HG02763 (cell line): ENCODE measurements around the gene WNT3A.

Experiments used
- ATAC-seq: cut with Tn5 transposase; IDR thresholded peaks from one replicate; pipeline ENCODE4 v1.9.1; 2021; ENCODE audit warnings: mild to moderate bottlenecking, moderate library complexity; ENCODE audit not compliant: unreplicated experiment

WNT3A gene

DNA sequence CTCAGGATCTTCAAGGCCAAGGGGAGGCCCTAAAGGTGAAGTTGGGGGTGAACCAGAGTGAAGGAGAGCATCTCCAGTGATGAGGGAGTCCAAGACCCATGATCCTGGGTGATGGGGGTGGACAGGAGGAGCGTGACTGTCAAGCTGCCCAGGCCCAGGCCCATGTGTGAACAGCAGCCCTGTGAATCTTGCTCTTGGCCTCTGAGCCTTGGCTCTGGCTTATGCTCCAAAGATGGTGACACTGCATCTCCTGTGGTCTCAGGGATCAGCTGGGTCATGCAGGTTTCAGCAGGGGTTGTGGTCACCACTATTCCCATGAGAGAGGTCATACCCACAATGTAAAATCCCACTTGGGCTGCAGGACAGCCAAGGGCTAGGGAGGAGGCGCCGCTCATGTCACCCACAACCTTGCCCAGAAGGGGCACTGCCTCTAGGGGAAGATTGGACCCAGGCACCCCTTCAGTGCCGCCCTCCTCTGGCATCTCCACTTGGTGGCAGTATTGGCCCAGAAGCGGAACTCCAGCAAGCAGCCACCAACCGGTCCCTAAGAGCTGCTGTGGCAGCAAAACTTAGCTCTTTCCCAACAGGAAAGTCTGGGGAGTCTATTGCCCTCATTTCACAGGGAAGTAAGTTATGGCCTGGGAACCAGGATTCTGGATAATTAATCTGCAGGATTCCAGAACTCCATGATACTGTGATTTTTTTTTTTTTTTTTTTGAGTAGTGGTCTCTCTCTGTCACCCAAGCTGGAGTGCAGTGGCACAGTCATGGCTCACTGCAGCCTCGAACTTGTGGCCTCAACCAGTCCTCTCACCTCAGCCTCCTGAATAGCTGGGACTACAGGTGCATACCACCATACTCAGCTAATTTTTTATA lies 7.5 kb upstream of the WNT3A start:
- ATAC-seq = peak; percentile 71

DNA sequence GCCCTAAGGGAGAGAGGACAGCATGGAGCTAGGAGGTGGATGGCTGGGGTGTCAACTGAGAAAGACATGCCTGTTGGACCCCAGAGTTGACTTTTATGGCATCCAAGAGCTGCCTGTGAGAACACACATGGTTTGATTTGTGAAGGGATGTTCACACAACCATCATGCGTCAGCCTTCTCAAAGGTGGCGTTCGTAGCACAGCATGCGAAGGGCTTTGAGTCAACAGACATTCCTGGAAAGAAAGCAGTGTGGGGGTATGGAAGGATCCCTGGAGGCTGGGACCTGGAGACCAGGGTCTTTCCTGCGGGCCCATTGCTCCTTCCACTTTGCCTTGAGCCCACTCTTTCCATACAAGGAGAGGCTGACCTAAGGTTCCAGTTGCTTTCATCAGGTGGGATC lies 6.4 kb upstream of the WNT3A start:
- no peak for ATAC-seq

DNA sequence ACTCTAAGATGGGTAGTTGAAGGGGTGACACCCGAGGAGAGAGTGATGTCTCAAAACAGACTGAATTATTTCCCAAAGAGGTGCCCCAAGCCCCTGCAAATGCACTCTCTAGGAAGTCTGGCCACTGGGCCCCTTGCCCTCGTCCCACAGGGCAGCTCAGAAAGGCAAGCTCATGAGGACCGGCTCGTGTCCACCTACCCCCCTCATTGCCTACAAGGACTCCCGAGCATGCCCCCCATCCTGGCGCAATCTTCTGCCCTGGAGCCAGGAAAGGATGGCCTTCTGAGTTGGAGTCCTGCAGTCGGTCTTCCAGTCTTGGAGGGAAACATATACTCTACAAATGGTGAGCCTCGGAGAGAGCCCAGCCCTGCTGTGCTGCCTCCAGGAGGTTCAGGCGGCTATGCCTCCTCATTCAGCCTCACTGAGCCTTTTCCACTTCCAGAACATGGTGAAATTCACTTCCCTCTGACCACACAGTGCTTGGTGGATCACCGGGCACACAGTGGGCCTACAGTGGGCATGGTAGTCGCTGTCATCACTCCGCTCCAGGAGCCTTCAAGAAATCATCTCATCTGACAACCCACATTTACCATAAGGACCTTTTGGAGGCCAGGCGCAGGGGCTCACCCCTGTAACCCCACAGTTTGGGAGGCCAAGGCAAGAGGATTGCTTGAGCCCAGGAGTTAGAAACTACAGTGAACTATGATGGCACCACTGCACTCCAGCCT lies 5.8 kb upstream of the WNT3A start:
- no peak for ATAC-seq

DNA sequence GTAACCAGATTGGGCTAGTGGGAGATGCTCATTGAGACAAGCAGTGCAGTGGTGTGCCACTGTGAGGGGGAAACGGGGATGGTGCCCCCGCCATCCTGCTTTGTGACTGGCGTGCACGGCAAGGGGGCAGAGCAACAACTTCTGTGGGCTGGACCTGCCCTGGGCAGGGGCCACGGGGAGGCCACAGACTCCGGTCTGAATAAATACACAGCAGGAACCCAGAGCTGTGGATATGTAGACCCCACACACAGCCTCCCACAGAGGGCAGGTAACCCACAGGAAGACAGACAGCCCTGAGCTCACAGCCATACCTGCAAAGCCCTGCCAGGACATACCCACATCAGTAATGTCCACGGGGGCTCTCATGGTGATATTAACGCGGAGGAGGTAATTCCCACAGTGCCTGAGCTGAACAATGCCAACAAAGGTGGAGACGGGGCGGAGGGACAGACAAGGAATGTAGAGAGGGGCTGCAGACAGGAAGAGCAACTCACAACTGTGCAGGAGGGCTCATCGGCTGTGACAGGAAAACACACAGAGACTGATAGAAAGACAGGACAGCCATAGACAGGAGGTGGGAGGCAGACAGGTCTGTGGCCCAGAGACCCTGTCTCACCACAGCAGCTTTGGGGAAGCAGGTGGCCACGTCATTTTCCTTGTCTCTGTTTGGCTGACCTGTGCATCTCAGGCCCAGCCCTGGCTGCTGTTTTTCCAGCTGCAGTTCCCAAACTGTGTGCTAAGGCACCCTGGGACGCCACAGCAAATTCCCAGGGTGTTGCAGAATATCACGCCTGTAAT lies 4.9 kb upstream of the WNT3A start:
- ATAC-seq = no peak

DNA sequence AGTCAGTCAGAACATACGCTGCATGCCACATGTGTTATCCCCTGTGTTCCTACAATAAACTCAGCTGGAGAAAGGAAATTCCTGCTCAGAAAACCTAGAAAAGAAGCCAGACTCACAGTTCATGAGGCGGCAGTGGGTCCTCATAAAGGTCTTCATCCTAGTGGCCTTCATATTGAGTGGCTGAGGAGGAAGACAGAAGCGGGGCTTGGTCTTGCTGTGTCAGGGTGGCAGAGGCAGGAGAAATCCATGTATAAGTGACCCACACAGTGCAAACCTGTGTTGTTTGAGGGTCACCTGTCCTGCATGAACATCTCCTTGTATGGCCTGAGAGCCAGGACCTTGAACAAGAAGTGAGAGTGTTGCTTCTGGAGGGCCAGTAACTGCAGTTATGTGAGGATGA lies 4.0 kb upstream of the WNT3A start:
- ATAC-seq = no peak

DNA sequence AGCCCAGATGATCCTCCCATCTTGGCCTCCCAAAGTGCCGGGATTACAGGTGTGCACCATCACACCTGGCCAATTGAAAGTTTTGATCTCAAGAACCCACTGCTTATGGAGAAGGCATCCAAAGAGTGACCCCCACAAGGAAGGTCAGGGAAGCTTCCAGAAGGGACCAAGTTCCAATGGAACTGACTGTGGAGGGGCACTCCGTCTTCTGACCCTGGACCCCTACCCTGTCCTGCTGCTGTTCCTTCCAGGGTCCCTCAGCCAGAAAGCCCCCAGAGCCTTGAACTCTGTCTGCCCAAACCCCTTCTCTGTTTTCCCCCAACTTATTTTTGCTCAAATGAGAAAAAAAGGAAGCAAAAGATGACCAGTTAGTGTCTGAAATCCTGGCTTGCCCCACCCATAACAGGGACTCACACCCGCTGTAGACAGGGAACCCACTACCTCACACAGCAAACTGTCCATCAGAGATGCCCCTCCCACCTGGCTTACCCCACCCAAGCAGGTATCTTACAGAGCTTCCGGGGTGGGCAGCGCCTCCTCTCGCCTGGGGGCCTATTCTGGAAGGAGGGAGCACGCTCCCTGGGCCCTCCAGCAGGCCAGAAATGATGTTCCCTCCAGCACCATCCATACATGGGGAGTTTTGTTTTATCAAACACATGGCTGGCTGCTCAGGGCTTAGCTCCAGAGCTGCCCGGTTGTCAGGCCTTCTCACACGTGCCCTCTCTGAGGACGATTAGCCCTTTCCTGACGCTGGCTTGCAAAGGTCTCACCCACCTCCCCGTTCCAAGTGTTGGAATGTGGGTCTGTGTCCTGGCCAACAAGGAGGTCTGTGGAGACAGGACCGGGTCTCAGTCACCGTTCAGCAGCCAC lies 3.1 kb upstream of the WNT3A start:
- ATAC-seq = no peak

DNA sequence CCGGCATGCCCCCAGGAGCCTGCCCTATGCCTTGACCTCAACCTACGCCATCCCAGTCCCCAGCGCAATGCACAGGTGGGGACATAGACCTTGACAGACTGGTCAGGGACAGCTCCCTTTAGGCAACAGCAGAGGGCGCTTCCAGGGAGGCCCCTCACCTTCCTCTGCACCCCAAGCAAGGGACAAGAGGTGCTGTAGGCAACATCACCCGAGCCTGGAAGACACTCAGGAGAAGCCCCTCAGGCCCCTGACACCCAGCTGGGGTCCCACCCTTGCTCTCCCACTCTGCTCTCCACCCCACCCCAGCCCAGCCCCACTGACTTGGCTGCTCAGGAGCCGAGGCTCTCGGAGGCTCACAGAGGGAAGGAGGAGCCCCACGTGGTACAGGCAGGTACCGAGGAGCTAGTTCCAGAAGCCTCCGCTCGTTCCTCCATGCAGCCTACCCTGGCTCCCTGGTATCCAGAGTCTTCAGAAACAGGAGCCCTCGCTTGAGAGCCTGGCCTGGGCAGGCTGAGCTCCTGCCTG lies 2.4 kb upstream of the WNT3A start:
- no peak for ATAC-seq

DNA sequence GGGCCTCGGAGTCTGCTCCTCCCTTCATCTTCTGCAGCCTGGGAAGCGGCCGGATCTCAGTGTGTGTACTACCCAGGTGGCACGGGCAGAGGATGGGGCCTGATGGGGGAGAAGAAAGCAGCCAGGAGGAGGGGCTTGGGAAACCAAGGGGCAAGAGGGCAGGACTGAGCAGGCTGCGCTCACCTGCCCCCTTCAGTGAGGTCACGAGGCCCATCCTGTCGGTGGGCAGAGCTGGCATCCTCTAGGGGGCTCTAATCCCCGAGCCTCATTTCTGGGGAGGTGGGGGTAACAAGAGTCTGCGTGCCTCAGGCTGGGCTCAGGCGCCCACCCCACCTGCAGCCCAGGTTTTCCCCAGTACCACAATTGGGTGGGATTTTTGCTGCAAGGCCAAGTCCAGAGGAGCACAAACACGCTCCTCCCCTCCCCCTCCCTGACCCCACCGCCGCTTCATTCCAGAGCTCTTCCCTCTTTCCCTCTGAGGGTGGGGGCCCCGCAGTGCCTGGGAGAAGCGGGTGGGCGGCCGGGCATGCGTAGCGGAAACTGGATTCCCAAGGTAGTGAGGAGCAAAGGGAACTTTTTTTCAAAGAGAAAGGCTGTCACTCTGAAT lies 1.8 kb upstream of the WNT3A start:
- no peak for ATAC-seq

DNA sequence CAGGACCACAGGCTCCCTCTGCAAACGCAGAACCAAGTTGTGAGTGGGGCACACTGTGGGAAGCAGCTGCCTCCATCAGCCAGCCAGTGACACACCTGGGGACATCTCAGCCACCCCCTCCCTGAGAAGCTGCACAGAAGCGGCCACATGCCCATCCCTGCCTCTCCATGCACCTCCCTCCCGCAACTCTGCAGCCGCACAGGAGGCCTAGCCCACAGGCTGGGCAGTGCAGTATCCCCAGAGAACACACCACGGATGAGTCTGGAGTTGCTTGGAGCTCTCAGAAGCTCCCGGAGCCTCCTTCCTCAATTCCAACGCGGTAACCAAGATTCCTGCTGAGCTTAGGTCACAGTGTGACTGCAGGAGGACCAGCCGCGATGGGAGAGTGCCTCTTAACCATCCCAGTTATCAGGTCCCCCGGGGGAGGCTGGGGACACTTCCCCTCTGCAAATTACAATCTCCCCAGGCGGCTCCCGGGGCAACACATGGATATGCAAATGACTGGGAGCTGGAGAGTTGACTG lies 1.2 kb upstream of the WNT3A start:
- ATAC-seq = no peak

DNA sequence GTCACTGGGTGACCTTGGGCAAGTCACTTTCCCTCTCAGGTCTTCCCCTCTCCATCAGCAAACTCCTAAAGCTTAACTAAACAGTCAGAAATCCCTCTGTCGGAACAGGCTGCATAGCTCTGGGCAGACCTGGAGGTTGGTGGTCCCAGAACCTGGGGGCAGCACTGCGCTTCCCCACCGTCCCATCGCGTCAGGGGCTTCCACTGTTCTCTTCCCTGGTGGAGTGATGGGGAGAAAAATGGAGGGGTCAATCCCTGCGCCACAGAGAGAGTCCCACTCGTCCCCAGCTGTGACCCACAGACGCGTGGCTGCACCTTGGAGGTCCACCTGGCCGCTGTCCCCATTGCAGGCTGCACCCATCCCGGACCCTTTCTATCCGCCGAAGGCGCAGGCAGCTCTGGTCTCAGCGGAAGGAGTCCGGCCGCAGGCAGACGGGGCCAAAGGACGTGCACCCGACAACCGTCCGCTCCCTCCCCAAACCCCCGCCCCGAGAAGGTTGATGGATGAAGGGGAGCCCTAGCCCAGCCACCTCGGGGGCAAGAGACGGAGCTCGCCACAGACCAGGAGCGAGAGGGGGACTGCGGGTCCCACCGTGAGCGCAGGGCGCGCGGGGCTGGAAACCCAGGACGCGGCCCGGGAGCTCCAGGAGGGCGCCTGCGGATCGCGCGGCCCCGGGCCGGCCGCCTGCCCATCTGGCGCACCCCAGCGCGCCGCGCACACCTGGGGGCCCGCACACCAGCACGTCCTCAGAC lies 588 bp upstream of the WNT3A start:
- ATAC-seq = no peak

DNA sequence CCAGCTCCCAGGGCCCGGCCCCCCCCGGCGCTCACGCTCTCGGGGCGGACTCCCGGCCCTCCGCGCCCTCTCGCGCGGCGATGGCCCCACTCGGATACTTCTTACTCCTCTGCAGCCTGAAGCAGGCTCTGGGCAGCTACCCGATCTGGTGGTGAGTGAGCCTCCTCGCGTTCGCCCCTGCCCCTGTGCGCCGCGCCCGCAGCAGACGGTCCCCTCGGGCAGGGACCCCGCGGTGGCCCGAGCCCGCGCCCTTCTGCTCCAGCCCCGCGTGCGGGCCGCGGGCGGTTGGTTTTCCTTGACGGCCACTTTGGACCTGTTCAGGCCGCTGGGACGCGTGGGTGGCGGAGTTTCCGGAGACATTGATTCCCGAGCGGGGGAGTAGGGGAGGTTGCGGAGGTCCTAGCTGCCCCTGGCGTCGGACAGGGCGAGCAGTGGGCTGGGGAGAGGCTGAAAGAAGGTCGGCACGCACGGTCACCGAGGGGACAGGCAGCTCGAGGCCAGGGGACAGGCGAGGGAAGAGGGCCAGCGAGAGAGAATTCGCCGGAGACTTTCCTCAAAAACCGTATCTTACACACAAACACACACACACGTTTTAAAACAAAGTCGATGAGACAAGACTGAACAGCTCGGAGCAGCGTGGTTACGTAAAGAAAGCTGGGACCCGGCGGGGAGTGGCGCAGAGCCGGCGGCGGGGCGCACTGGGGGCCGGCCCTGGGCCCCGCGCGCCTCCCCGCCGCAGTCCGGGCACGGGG lies 427 bp downstream of the WNT3A start:
- ATAC-seq = no peak

DNA sequence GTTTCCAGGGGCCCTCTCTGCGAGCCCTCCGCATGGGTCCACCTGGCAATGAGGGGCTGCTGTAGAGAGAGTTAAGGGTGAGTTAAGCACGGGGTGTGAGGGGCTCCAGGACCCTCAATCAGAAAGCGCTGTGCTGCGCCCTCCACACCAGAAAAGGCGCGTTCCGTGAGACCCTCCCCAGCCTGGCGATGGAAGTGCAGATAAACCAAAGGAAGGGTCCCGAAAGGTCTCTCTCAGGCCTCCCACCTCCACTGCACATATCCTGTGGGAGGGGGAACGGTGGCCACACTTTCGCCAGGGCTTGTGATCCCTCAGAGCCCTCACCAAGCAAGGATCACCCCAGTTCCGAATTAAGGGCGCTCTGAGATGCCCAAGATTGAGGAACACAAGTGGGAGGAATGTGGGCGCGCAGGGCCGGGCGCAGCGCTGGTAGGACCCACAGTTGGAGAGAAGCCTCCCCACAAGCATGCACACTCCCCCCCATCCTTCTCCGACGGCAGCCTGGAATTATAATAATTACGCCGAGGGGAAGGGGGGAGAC lies 1.1 kb downstream of the WNT3A start:
- no peak for ATAC-seq

DNA sequence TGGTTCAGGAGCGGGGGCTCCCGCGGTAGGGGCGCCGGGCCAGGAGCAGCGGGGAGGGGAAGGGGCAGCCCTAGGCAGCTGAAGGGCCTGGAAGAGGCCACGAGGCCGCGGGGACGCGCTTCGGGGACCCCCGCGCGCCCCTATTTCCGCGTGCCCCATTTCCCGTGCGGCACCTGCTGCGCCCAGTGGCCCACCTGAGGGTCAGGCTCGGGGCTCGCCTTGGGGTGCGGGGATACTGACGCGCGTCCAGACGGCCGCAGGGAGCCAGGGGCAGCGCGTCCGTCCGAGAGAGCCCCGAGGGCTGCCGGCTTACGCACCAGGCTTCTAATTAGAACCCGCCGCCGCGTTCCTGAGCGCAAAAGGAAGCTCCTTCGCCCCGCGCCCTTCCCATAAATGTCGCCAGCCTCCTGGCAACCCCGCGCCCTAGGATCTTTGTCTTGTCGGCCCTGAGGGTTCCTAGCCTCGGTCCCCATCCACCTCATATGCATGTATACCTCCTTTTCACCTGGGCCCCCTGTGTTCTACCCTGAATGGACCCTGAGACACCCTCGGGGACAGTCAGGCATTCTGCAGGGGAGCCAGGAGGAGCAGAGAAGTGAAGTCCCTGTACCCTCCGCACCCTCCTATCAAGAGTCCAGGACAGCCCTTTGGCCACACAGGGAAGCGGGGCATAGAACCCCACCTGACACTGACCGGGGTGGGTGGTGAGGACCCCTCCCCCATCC lies 1.8 kb downstream of the WNT3A start:
- no peak for ATAC-seq

DNA sequence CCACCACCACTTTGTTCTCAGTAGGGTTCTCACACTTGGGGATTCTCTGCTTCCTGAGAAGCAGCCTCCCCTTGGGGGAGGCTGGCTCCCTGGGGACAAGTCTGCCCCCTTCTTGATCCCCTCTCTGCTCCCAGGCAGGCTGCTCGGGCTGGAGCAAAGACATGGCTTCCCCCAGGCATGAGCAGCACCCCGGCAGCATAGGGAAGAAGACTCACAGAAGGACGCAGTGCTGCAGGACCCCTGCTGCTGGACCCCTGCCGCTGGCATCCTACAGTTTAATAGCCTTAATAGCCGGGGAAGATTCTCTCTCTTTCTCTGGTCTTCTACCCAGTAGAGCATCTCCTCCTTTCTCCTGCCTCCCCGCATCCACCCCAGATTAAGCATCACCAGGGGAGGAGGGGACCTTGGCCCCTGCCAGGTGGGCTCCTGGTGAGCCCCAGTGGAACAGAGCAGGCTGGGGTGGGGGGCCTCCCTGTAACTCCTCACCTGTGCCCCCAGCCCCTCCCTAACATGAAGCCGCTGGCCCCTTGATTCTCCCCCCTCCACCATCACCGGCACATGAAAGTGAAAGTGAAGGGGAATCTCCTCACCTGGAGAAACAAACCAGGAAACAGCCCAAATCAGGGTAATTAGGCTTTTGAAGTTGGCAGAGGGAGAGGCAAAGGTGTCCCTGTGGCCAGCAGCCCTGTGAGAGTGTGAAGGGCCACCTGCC lies 2.5 kb downstream of the WNT3A start:
- ATAC-seq = no peak

DNA sequence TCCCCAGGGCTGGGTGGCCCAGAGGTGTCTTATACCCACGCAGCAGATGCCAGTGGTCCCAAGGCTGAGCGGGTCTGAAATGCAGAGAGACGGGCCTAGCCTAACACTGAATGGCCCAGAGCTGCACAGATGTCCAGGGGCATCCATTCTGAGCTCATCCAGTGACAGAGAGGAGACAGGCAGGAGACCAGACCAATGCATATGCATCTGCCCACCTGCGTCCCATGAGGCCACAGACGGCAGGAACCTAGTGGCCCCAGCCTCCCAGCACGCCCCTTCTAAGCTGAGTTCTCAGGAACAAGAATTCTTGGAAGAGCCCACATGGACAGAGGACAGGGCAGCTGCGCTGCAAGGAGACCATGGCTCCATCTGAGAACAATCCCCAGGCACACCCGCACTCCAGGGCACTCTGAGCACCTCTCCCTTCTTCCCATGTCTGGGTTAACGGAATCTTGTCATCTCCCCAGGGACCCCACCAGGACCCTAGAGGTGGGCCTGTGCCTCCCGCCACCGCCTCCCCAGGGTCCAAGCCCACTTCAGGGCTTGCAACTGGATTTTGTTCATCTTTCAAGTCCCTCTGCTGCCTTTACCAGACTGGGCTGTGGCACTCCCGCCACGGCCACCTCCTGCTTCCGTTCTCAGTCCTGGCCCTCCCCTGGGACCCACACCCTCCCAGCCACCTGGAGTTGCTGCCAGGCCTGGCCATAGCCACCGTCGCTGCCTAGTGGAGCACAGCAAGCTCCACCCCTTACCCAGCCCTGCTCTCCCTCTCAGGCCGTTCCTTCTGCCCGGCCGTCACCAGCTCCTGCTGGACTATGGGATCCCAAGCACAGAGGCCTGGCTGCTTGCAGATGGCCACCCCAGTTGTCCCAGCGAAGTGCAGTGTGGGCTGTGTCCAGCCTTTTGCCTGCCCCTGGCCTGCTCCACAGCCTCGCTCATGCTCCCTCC lies 3.3 kb downstream of the WNT3A start:
- no peak for ATAC-seq

DNA sequence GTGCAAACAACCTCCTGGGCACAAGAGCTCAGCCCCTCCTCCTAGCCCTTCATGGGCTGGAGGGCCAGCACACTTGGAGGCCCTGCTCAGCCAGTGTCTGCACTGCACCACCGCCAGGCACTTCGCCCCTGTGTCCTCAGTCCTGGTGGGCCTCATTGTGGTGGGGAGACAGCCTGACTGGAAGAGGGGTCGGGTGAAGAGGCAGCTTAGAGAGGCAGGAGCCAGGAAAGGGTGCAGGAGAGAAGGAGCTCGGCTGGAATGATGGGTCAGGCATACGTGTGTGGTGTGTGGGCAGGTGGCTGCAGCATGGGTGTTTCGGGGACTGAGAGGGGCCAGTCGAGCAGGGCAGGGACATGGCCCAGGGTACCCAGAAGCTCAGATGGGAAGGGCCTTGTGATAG lies 4.1 kb downstream of the WNT3A start:
- ATAC-seq = no peak
